ENCODE results near the gene NDUFB3.
"Not testable (repeated sequence)": the region's sequence is repeated elsewhere in the genome, so short reads cannot be mapped to it uniquely, and the experiment has no call there.

GRCh38 chr2:201063516-201063915, 8.3 kb upstream of the NDUFB3 start:
- TF ChIP-seq EZH2 (IDR thresholded peaks at IDR 0.05; ENCODE audit: borderline replicate concordance, insufficient read depth, low read depth, low read length, poor library complexity, severe bottlenecking) = not testable (repeated sequence)
- TF ChIP-seq, protein P1, sequence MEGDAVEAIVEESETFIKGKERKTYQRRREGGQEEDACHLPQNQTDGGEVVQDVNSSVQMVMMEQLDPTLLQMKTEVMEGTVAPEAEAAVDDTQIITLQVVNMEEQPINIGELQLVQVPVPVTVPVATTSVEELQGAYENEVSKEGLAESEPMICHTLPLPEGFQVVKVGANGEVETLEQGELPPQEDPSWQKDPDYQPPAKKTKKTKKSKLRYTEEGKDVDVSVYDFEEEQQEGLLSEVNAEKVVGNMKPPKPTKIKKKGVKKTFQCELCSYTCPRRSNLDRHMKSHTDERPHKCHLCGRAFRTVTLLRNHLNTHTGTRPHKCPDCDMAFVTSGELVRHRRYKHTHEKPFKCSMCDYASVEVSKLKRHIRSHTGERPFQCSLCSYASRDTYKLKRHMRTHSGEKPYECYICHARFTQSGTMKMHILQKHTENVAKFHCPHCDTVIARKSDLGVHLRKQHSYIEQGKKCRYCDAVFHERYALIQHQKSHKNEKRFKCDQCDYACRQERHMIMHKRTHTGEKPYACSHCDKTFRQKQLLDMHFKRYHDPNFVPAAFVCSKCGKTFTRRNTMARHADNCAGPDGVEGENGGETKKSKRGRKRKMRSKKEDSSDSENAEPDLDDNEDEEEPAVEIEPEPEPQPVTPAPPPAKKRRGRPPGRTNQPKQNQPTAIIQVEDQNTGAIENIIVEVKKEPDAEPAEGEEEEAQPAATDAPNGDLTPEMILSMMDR (IDR thresholded peaks at IDR 0.05) = not testable (repeated sequence)
